ENCODE measurements around the gene ATG3.
"Not testable (repeated sequence)": the region's sequence is repeated elsewhere in the genome, so short reads cannot be mapped to it uniquely, and the experiment has no call there.

The ATG3 gene

GRCh38 chr3:112561734-112562529 lies at the start of gene ATG3, which contains the start of gene SLC35A5:
ATG3 (minus strand) TSS chr3:112561962; CDS start chr3:112561528, 434 bp downstream.
SLC35A5 (plus strand) TSS chr3:112562045; CDS start chr3:112563404, 1,359 bp downstream.
- DNase-seq (ENCODE audit: low read depth in 3 of 3, low spot score in 1 of 3), result peak; percentile 94 to 98 (median 97)

- DNase-seq (ENCODE audit: low read depth in 3 of 3, low spot score in 1 of 3), result no peak
Measured at GRCh38 chr3:112610121-112610520, 48.4 kb upstream of the ATG3 start.

GRCh38 chr3:112607863-112608262 lies 46.1 kb upstream of the ATG3 start:
- DNase-seq (ENCODE audit: low read depth in 3 of 3, low spot score in 1 of 3), result no peak

- DNase-seq (ENCODE audit: low read depth in 3 of 3, low spot score in 1 of 3), result no peak
Measured at GRCh38 chr3:112606098-112606497, 44.3 kb upstream of the ATG3 start.

- no peak for DNase-seq (ENCODE audit: low read depth in 3 of 3, low spot score in 1 of 3)
Measured at GRCh38 chr3:112605285-112605684, 43.5 kb upstream of the ATG3 start.

GRCh38 chr3:112604536-112604935 lies 42.8 kb upstream of the ATG3 start:
- DNase-seq (ENCODE audit: low read depth in 3 of 3, low spot score in 1 of 3), result no peak

- no peak for DNase-seq (ENCODE audit: low read depth in 3 of 3, low spot score in 1 of 3)
Measured at GRCh38 chr3:112602217-112602838, 40.6 kb upstream of the ATG3 start.

- DNase-seq (ENCODE audit: low read depth in 3 of 3, low spot score in 1 of 3), result no peak
Measured at GRCh38 chr3:112598731-112599130, 37.0 kb upstream of the ATG3 start.

GRCh38 chr3:112597945-112598344 lies 36.2 kb upstream of the ATG3 start:
- DNase-seq (ENCODE audit: low read depth in 3 of 3, low spot score in 1 of 3), result no peak

GRCh38 chr3:112594856-112595255 lies 33.1 kb upstream of the ATG3 start:
- no peak for DNase-seq (ENCODE audit: low read depth in 3 of 3, low spot score in 1 of 3)

- no peak for DNase-seq (ENCODE audit: low read depth in 3 of 3, low spot score in 1 of 3)
Measured at GRCh38 chr3:112593258-112593657, 31.5 kb upstream of the ATG3 start.

GRCh38 chr3:112587336-112587735 lies 25.6 kb upstream of the ATG3 start:
- no peak for DNase-seq (ENCODE audit: low read depth in 3 of 3, low spot score in 1 of 3)

GRCh38 chr3:112585782-112586181 lies 24.0 kb upstream of the ATG3 start:
- DNase-seq (ENCODE audit: low read depth in 3 of 3, low spot score in 1 of 3), result no peak

- DNase-seq (ENCODE audit: low read depth in 3 of 3, low spot score in 1 of 3), result no peak
Measured at GRCh38 chr3:112583105-112583504, 21.3 kb upstream of the ATG3 start.

- no peak for DNase-seq (ENCODE audit: low read depth in 3 of 3, low spot score in 1 of 3)
Measured at GRCh38 chr3:112582244-112582874, 20.6 kb upstream of the ATG3 start.

GRCh38 chr3:112579697-112580096 lies 17.9 kb upstream of the ATG3 start:
- DNase-seq (ENCODE audit: low read depth in 3 of 3, low spot score in 1 of 3), result no peak

- DNase-seq (ENCODE audit: low read depth in 3 of 3, low spot score in 1 of 3), result no peak
Measured at GRCh38 chr3:112579232-112579631, 17.5 kb upstream of the ATG3 start.

GRCh38 chr3:112572701-112573100 lies 10.9 kb upstream of the ATG3 start:
- DNase-seq (ENCODE audit: low read depth in 3 of 3, low spot score in 1 of 3), result no peak

- DNase-seq (ENCODE audit: low read depth in 3 of 3, low spot score in 1 of 3), result no peak
Measured at GRCh38 chr3:112569265-112569664, 7.5 kb upstream of the ATG3 start.

- no peak for DNase-seq (ENCODE audit: low read depth in 3 of 3, low spot score in 1 of 3)
Measured at GRCh38 chr3:112568642-112569041, 6.9 kb upstream of the ATG3 start.

GRCh38 chr3:112564940-112565305 lies 3.2 kb upstream of the ATG3 start:
- DNase-seq (ENCODE audit: low read depth in 3 of 3, low spot score in 1 of 3), result no peak

- DNase-seq (ENCODE audit: low read depth in 3 of 3, low spot score in 1 of 3), result not testable (repeated sequence)
Measured at GRCh38 chr3:112564247-112564939, 2.6 kb upstream of the ATG3 start.
